Glutamatergic neuron (in vitro differentiated cells): ENCODE measurements around the gene AUTS2. TPM values are rescaled to one million over a fixed set of nuclear protein-coding genes. Genes with fewer than 3 reads are reported as not detected.

Source experiments
- DNase-seq: peaks from one replicate; pipeline ENCODE4 v3.0.0; 2022
- H3K27ac Mint-ChIP-seq: one replicate; pipeline ENCODE4 v1.8.0; 2020; ENCODE audit warnings: mild to moderate bottlenecking, mixed read lengths, inconsistent platforms; ENCODE audit not compliant: unreplicated experiment
- H3K27me3 Mint-ChIP-seq: one replicate; pipeline ENCODE4 v1.8.0; 2020; ENCODE audit warnings: mild to moderate bottlenecking, moderate library complexity, mixed read lengths, inconsistent platforms; ENCODE audit not compliant: unreplicated experiment
- H3K36me3 Mint-ChIP-seq: one replicate; pipeline ENCODE4 v1.8.0; 2020; ENCODE audit warnings: mild to moderate bottlenecking, mixed read lengths, inconsistent platforms; ENCODE audit not compliant: unreplicated experiment
- H3K4me1 Mint-ChIP-seq: one replicate; pipeline ENCODE4 v1.8.0; 2020; ENCODE audit warnings: mild to moderate bottlenecking, low read depth, mixed read lengths, inconsistent platforms; ENCODE audit not compliant: unreplicated experiment
- H3K4me3 Mint-ChIP-seq: one replicate; pipeline ENCODE4 v1.8.0; 2020; ENCODE audit warnings: mild to moderate bottlenecking, mixed read lengths, inconsistent platforms; ENCODE audit not compliant: unreplicated experiment
- H3K9me3 Mint-ChIP-seq: one replicate; pipeline ENCODE4 v1.8.0; 2020; ENCODE audit warnings: mild to moderate bottlenecking, moderate library complexity, mixed read lengths, inconsistent platforms; ENCODE audit not compliant: unreplicated experiment
- CTCF ChIP-seq: fragments of 200-600 bp; sonication (generic); IDR thresholded peaks from one replicate; pipeline ENCODE4 v1.5.0; 2021; ENCODE audit not compliant: partially characterized antibody, unreplicated experiment
- total RNA-seq: library from RNA; stranded (reverse); fragmentation: NEBNext Ultra II Directional; extraction: Animal tissue kit (Norgen Biotek cat#: 25700); gene quantifications from one replicate; pipeline ENCODE4 v1.2.1, GENCODE V29; 2021; ENCODE audit not compliant: unreplicated experiment

AUTS2 gene
- total RNA-seq, 1 donor from 2014 or later = 300 TPM

- H3K27ac Mint-ChIP-seq = peak overlapping the region; percentile 87
These were observed 1018.5 kb downstream of the AUTS2 start for GRCh38 chr7:70616821-70617220.

GRCh38 chr7:70618020-70618551 lies 1019.8 kb downstream of the AUTS2 start:
- TF ChIP-seq CTCF = no peak
- Mint-ChIP-seq H3K27ac (peak overlapping the region; percentile 80), H3K27me3 (peaks cover 19% of the 10 kb centered on the region), H3K4me1 (peaks cover 64% of the 10 kb centered on the region), H3K36me3 (peaks cover 5% of the 10 kb centered on the region), H3K9me3 (peaks cover 19% of the 10 kb centered on the region), H3K4me3 (peak overlapping the region; percentile 62)
- peak; percentile 57 for DNase-seq

More at GRCh38 chr7:70616821-70617220, 1018.5 kb downstream of the AUTS2 start:
- TF ChIP-seq CTCF = no peak
- H3K4me3 Mint-ChIP-seq = peak overlapping the region; percentile 71
- H3K36me3 Mint-ChIP-seq = peaks cover 5% of the 10 kb centered on the region
- peaks cover 70% of the 10 kb centered on the region for H3K4me1 Mint-ChIP-seq
- peaks cover 21% of the 10 kb centered on the region for H3K9me3 Mint-ChIP-seq
- H3K27me3 Mint-ChIP-seq = peaks cover 16% of the 10 kb centered on the region
- DNase-seq = no peak

GRCh38 chr7:70619130-70619529 lies 1020.9 kb downstream of the AUTS2 start:
- Mint-ChIP-seq H3K9me3 (peaks cover 16% of the 10 kb centered on the region), H3K36me3 (peaks cover 5% of the 10 kb centered on the region), H3K4me3 (peak overlapping the region; percentile 64), H3K4me1 (peaks cover 60% of the 10 kb centered on the region), H3K27me3 (peaks cover 16% of the 10 kb centered on the region), H3K27ac (peak overlapping the region; percentile 80)
- DNase-seq = peak; percentile 50
- no peak for TF ChIP-seq CTCF

DNA sequence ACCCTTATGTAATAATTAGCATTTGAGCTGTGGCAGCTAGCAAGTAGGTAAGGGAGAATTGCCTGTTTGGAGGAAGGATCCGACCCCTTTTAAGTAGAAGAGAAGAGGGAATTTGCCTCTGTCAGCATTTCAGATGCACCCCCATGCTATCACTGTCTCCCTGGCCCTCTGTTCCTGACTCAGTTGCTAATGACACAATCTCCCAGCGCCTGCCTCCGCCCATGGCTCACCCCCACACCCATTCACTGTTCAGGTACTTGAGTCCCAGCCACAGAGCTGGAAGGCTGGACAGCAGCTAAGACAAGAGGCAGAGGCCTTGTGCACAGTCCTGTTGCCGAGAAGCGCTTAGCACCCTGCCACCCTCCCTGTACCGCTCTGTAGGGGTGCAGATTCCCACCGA lies 1021.4 kb downstream of the AUTS2 start:
- DNase-seq = no peak
- peaks cover 5% of the 10 kb centered on the region for H3K36me3 Mint-ChIP-seq
- peaks cover 16% of the 10 kb centered on the region for H3K27me3 Mint-ChIP-seq
- peaks cover 16% of the 10 kb centered on the region for H3K9me3 Mint-ChIP-seq
- H3K4me3 Mint-ChIP-seq = peak overlapping the region; percentile 44
- H3K27ac Mint-ChIP-seq = no peak overlapping the region
- H3K4me1 Mint-ChIP-seq = peaks cover 62% of the 10 kb centered on the region
- TF ChIP-seq CTCF = no peak

- TF ChIP-seq CTCF = no peak
- Mint-ChIP-seq H3K4me1 (peaks cover 54% of the 10 kb centered on the region), H3K9me3 (peaks cover 16% of the 10 kb centered on the region), H3K27ac (peak overlapping the region; percentile 29), H3K4me3 (peak overlapping the region; percentile 44), H3K36me3 (peaks cover 5% of the 10 kb centered on the region), H3K27me3 (peaks cover 16% of the 10 kb centered on the region)
- no peak for DNase-seq
These were observed 1022.2 kb downstream of the AUTS2 start for GRCh38 chr7:70620333-70621055.
